GM10847 (cell line): ENCODE data around the gene SMYD1.

Experiments used
- POLR2A ChIP-seq: IDR thresholded peaks from 2 replicates; pipeline ENCODE4 v1.6.1; 2011; ENCODE audit not compliant: insufficient read length; ENCODE audit errors: extremely low read depth

The SMYD1 gene

DNA sequence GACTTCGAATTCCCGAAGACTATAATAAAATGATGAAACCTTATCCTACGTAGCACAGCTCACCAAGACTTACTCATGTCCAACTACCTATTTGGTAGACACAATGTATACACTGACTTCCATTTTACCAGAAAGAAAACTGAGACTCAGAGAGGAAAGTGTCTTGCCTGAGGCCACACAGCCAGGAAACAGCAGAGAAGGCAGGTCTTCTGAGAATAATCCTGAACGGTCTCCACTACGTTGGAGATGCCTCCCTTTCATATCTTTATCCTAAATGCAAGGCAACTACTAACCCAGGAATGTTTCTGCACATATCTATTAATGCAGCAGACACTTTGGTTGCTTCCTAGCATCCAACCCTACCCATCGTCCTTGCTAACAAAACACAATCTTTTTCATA lies 72.2 kb downstream of the SMYD1 start:
- TF ChIP-seq POLR2A: no peak

GRCh38 chr2:88141952-88142351 lies 74.3 kb downstream of the SMYD1 start:
- TF ChIP-seq POLR2A: no peak

GRCh38 chr2:88144271-88144670 lies 76.6 kb downstream of the SMYD1 start:
- no peak for TF ChIP-seq POLR2A

DNA sequence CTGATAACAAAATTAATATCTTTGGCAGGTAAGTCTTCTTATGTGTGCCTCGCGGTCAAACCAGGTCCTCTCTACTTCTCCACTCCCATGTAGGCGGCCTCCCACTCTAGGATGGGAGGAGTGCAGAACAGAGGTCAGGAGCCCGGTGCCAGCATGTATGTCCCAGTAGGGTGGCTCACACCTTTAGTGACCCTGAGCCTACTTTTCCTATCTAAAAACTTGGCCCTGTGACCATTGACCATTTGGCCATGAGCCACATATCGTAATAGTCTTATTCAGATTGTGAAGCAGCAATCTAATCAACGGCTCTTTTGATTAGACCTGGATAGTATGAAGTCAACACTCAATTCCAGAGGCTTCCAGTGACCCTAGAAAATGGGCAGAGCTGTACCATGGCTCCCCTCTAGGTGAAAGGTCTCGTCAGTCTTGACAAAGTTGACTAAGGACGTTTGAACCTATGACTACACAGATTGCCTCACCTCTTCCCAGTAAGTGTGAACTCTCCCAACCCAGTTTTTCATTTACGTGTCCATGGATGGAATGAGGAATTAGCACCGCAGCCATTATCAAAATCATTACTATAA lies 77.4 kb downstream of the SMYD1 start:
- TF ChIP-seq POLR2A: no peak

- TF ChIP-seq POLR2A: no peak
Measured at GRCh38 chr2:88146590-88146989, 79.0 kb downstream of the SMYD1 start.

DNA sequence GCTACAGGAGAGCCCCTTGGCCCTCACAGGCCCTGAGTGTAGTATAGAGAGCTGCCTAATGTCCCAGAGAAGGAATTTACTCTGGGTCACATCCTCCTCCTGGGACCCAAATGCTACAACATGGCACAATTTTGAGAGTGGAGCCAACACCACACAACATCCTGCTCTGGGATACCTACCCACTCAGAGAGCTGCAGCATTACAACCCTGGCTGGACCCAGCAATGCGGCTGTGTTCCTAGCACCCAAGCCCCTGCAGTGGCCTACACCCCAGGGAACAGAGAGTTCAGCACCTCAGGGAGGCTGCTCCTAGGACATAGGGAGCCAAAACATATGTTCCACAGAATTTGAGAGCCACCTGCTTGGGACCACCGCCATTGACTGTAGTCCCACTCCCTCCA lies 79.5 kb downstream of the SMYD1 start:
- no peak for TF ChIP-seq POLR2A

- no peak for TF ChIP-seq POLR2A
Measured at GRCh38 chr2:88148929-88149438, 81.4 kb downstream of the SMYD1 start.

GRCh38 chr2:88159481-88159880 lies 91.9 kb downstream of the SMYD1 start:
- TF ChIP-seq POLR2A: no peak

DNA sequence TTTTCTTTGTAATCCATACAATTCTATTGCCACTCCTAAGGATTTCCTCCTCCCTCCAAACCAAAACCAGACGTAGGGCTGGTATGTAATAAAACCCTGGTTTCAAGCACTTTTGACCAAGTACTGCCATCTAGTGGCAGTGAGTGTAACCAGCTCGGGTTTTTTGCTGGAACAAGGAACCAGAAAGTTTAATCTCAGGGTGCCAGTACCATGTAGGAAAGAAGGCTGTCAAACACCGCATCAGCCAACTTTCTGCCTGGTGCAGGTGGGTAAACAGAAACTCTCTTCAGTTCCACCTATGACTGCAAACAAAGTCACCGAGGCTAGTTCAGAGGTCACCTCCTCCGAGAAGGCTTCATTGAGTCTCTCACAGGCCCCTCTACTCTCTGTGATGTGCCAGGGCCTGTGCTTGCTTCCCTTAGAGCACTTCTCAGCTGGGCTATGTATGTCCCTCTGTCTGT lies 92.4 kb downstream of the SMYD1 start:
- no peak for TF ChIP-seq POLR2A

DNA sequence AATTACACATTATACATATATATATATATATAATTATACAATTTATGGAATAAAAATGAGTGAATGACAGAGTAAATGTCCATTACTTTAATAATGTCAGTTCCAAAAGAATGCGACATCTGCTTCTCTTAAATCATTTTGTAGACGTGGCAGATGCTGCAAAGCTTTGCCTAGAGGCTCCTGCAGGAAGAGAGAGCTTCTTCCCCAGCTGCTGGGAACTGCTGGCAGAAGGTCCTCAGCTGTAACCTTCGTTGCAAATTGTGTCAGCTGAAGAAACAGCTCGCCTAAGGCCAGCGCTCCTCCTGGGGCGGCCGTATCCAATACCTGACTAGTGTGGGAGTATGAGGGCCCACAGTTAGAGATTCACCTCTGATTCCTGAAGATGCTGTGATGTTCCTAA lies 92.9 kb downstream of the SMYD1 start:
- no peak for TF ChIP-seq POLR2A

DNA sequence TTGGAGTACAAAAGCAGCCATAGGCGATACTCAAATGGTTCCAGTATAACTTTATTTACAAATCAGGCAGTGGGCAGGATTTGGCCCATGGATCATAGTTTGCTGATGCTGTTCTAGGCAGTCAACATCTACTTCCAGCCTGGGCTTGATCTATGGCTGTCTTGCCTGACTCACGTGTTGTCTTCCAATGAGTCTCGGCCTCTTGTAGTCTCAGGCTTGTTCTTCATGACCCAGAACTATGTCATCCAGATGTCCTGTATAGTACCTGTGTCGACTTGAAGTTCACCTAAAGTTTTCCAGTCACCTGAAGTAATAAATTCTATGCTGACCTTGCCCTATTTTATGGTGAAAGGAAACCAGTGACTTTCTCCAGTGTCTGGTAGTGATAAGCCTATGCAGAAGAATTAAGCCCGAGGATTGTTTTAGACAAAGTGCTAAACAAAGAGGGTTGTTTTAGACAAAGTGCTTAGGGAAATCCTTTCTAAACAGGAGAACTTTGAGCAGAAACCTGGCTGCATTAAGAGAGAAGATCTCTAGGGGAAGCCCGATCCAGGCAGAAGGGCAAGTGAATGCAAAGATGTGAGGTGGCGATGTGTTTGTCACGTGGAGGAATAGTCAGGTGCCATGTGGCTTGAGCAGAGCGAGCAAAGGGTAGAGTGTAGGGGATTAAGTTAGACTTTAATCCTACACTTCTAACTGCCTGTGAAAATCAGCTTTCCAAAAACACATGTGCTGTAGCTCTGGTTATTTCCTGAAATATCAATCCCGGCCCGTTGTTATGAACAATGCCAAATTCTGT lies 94.0 kb downstream of the SMYD1 start:
- TF ChIP-seq POLR2A: no peak
